BLaER1 treated with 17β-estradiol and CSF1 and Interleukin-3, amounts not matched to agents 10 nM and 100 nM (cell line): Measurements from ENCODE around the gene UPF2.
"Not testable (repeated sequence)": the region's sequence is repeated elsewhere in the genome, so short reads cannot be mapped to it uniquely, and the experiment has no call there.

Experiments
- H3K27ac ChIP-seq, 11 experiments: shearing (Covaris generic); formaldehyde crosslinking; 2 replicates each; pipeline ENCODE4 v1.8.1; 2022
- H3K27me3 ChIP-seq, 11 experiments: shearing (Covaris generic); formaldehyde crosslinking; 2 replicates each; pipeline ENCODE4 v1.8.1; 2022
- H3K36me3 ChIP-seq, 11 experiments: shearing (Covaris generic); formaldehyde crosslinking; 2 replicates each; pipeline ENCODE4 v1.8.1; 2022
- H3K4me1 ChIP-seq, 10 experiments: shearing (Covaris generic); formaldehyde crosslinking; 2 replicates each; pipeline ENCODE4 v1.8.1; 2022
- H3K4me2 ChIP-seq, 11 experiments: shearing (Covaris generic); formaldehyde crosslinking; 2 replicates each; pipeline ENCODE4 v1.8.1; 2022
- H3K4me3 ChIP-seq, 10 experiments: shearing (Covaris generic); formaldehyde crosslinking; 2 replicates each; pipeline ENCODE4 v1.8.1; 2022
- H3K9ac ChIP-seq, 11 experiments: shearing (Covaris generic); formaldehyde crosslinking; 2 replicates each; pipeline ENCODE4 v1.8.1; 2022
- H3K9me3 ChIP-seq, 11 experiments: shearing (Covaris generic); formaldehyde crosslinking; replicated peaks in 1 of 11; 2 replicates each; pipeline ENCODE4 v1.8.1; 2022
- H4K20me1 ChIP-seq, 11 experiments: shearing (Covaris generic); formaldehyde crosslinking; 2 replicates each; pipeline ENCODE4 v1.8.1; 2022
- Cebpa-rat ChIP-seq, 11 experiments: shearing (Covaris generic); IDR thresholded peaks; 2 replicates each; pipeline ENCODE4 v1.8.1; 2022

UPF2 gene

GRCh38 chr10:12022580-12023257, 19.9 kb downstream of the UPF2 start:
- Histone ChIP-seq H3K4me1 (peaks cover 21 to 38% (median 28%) of the 10 kb centered on the region in 10 experiments), H4K20me1 (peaks cover 28 to 99% (median 62%) of the 10 kb centered on the region in 11 experiments; a peak in 21 of 22 replicates), H3K4me2 (peak overlapping the region in 10 of 11 experiments; percentile 7 to 63 (median 44); a peak in 13 of 22 replicates), H3K9me3 (no peaks in the 10 kb centered on the region), H3K27me3 (no peaks in the 10 kb centered on the region), H3K27ac (peak overlapping the region in 2 of 11 experiments; percentile 8 to 41; a peak in 2 of 22 replicates), H3K9ac (0 out of 22 replicates have a peak overlapping the region, but pooled peaks of 1 of the 11 experiments have one; percentile 0), H3K4me3 (no peak overlapping the region), H3K36me3 (peaks cover 49 to 81% (median 61%) of the 10 kb centered on the region in 11 experiments)
- TF ChIP-seq Cebpa-rat (IDR thresholded peaks at IDR 0.05) = no peak

GRCh38 chr10:12020574-12020973, 22.0 kb downstream of the UPF2 start:
- H4K20me1 ChIP-seq = peaks cover 17 to 82% (median 52%) of the 10 kb centered on the region in 11 experiments; a peak in 20 of 22 replicates
- peaks cover 19 to 34% (median 26%) of the 10 kb centered on the region in 10 experiments for H3K4me1 ChIP-seq
- H3K4me2 ChIP-seq = no peak overlapping the region
- no peaks in the 10 kb centered on the region for H3K9me3 ChIP-seq
- no peak overlapping the region for H3K9ac ChIP-seq
- H3K36me3 ChIP-seq = peaks cover 27 to 64% (median 49%) of the 10 kb centered on the region in 11 experiments; a peak in 21 of 22 replicates
- no peak overlapping the region for H3K27ac ChIP-seq
- no peaks in the 10 kb centered on the region for H3K27me3 ChIP-seq
- TF ChIP-seq Cebpa-rat (IDR thresholded peaks at IDR 0.05) = no peak
- H3K4me3 ChIP-seq = no peak overlapping the region

GRCh38 chr10:12019283-12019971, 23.2 kb downstream of the UPF2 start:
- TF ChIP-seq Cebpa-rat (IDR thresholded peaks at IDR 0.05) = no peak
- Histone ChIP-seq H3K27me3 (no peaks in the 10 kb centered on the region), H4K20me1 (peaks cover 17 to 75% (median 41%) of the 10 kb centered on the region in 11 experiments; a peak in 18 of 22 replicates), H3K9me3 (no peaks in the 10 kb centered on the region), H3K9ac (0 out of 22 replicates have a peak overlapping the region, but pooled peaks of 1 of the 11 experiments have one; percentile 9), H3K27ac (0 out of 22 replicates have a peak overlapping the region, but pooled peaks of 1 of the 11 experiments have one; percentile 36), H3K4me1 (peaks cover 18 to 33% (median 26%) of the 10 kb centered on the region in 10 experiments), H3K4me2 (peak overlapping the region in 5 of 11 experiments; percentile 4 to 42 (median 24); a peak in 7 of 22 replicates), H3K4me3 (no peak overlapping the region), H3K36me3 (peaks cover 23 to 60% (median 39%) of the 10 kb centered on the region in 11 experiments; a peak in 21 of 22 replicates)

- no peak for TF ChIP-seq Cebpa-rat (IDR thresholded peaks at IDR 0.05)
- peaks cover 16 to 67% (median 33%) of the 10 kb centered on the region in 11 experiments; a peak in 17 of 22 replicates for H4K20me1 ChIP-seq
- peaks cover 19 to 60% (median 43%) of the 10 kb centered on the region in 11 experiments for H3K36me3 ChIP-seq
- H3K4me3 ChIP-seq = no peak overlapping the region
- H3K9ac ChIP-seq = 0 out of 22 replicates have a peak overlapping the region, but pooled peaks of 1 of the 11 experiments have one; percentile 9
- 0 out of 22 replicates have a peak overlapping the region, but pooled peaks of 1 of the 11 experiments have one; percentile 36 for H3K27ac ChIP-seq
- H3K27me3 ChIP-seq = no peaks in the 10 kb centered on the region
- peaks cover 18 to 33% (median 26%) of the 10 kb centered on the region in 10 experiments for H3K4me1 ChIP-seq
- H3K4me2 ChIP-seq = peak overlapping the region in 5 of 11 experiments; percentile 4 to 42 (median 24); a peak in 6 of 22 replicates
- H3K9me3 ChIP-seq = peaks cover 0 to 4% (median 3%) of the 10 kb centered on the region in 11 experiments; a peak in 5 of 22 replicates
Measured at GRCh38 chr10:12018438-12019282, 23.9 kb downstream of the UPF2 start.

GRCh38 chr10:12013926-12014325, 28.7 kb downstream of the UPF2 start:
- Histone ChIP-seq H4K20me1 (peaks cover 0 to 27% (median 14%) of the 10 kb centered on the region in 11 experiments; a peak in 10 of 22 replicates), H3K4me1 (peaks cover 0 to 6% (median 1%) of the 10 kb centered on the region in 10 experiments; a peak in 7 of 20 replicates), H3K4me2 (no peak overlapping the region), H3K9ac (no peak overlapping the region), H3K36me3 (peaks cover 55 to 78% (median 69%) of the 10 kb centered on the region in 11 experiments), H3K27me3 (no peaks in the 10 kb centered on the region), H3K9me3 (peaks cover 33 to 50% (median 43%) of the 10 kb centered on the region in 11 experiments), H3K4me3 (no peak overlapping the region), H3K27ac (no peak overlapping the region)
- no peak for TF ChIP-seq Cebpa-rat (IDR thresholded peaks at IDR 0.05)

- H3K27ac ChIP-seq, H3K27me3 ChIP-seq, H3K4me2 ChIP-seq, H3K4me3 ChIP-seq, H3K9ac ChIP-seq, H3K4me1 ChIP-seq: not testable (repeated sequence)
- Histone ChIP-seq H3K9me3 (peaks cover 33 to 50% (median 43%) of the 10 kb centered on the region in 11 experiments), H3K36me3 (peaks cover 61 to 82% (median 74%) of the 10 kb centered on the region in 11 experiments), H4K20me1 (peaks cover 0 to 22% (median 12%) of the 10 kb centered on the region in 11 experiments; a peak in 10 of 22 replicates)
Measured at GRCh38 chr10:12013391-12013790, 29.2 kb downstream of the UPF2 start.

GRCh38 chr10:12010353-12010752, 32.3 kb downstream of the UPF2 start:
- Histone ChIP-seq H3K4me2 (no peak overlapping the region), H3K4me1 (no peaks in the 10 kb centered on the region), H3K9ac (no peak overlapping the region), H3K36me3 (peaks cover 85 to 99% (median 90%) of the 10 kb centered on the region in 11 experiments), H3K27me3 (no peaks in the 10 kb centered on the region), H3K27ac (no peak overlapping the region), H4K20me1 (peaks cover 0 to 4% (median 0%) of the 10 kb centered on the region in 11 experiments; a peak in 4 of 22 replicates), H3K4me3 (no peak overlapping the region; a peak in 1 of 20 replicates), H3K9me3 (peaks cover 33 to 50% (median 43%) of the 10 kb centered on the region in 11 experiments)
- no peak for TF ChIP-seq Cebpa-rat (IDR thresholded peaks at IDR 0.05)

- H4K20me1 ChIP-seq, H3K4me3 ChIP-seq, H3K27me3 ChIP-seq, H3K4me1 ChIP-seq, H3K4me2 ChIP-seq, H3K27ac ChIP-seq, H3K9ac ChIP-seq: not testable (repeated sequence)
- Histone ChIP-seq H3K9me3 (peaks cover 33 to 49% (median 43%) of the 10 kb centered on the region in 11 experiments), H3K36me3 (peaks cover 95 to 100% (median 97%) of the 10 kb centered on the region in 11 experiments)
Measured at GRCh38 chr10:12008842-12009241, 33.8 kb downstream of the UPF2 start.
